HCEC 1CT (cell line): ENCODE data around the gene CPO.
A peak's percentile ranks its signal among the peaks of the same experiment; 100 is the strongest.
"Not testable (repeated sequence)": the region's sequence is repeated elsewhere in the genome, so short reads cannot be mapped to it uniquely, and the experiment has no call there.

Experiments used
- DNase-seq: peaks from one replicate; pipeline ENCODE4 v3.0.0-alpha.2; 2017

CPO gene, protein sequence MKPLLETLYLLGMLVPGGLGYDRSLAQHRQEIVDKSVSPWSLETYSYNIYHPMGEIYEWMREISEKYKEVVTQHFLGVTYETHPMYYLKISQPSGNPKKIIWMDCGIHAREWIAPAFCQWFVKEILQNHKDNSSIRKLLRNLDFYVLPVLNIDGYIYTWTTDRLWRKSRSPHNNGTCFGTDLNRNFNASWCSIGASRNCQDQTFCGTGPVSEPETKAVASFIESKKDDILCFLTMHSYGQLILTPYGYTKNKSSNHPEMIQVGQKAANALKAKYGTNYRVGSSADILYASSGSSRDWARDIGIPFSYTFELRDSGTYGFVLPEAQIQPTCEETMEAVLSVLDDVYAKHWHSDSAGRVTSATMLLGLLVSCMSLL

GRCh38 chr2:206939340-206939739 lies at the start of gene CPO:
TSS of gene CPO (plus strand) at chr2:206939518. CDS start at chr2:206939600, 82 bp downstream.
- no peak for DNase-seq

GRCh38 chr2:206890179-206890578 lies 49.1 kb upstream of the CPO start:
- no peak for DNase-seq

- DNase-seq: no peak
Measured at GRCh38 chr2:206890926-206891325, 48.4 kb upstream of the CPO start.

DNA sequence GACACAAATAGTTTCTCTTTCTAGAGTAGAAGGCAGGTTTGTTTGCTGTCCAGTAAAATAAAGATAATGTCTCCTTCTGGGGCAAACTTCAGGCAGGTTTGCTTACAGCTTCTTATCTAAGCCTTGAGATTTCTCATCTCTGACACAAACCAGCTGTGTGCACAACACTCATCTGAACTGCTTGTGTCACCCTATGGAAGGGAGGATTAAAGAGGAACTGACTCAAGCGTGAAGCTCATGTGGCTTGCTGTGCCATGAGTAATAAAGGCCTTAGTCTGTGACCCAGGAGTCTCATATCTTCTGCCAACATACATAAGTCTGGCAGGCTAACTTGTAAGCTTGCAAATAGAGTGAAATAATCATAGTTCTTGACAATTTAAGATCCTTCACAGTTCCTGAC lies 24.2 kb upstream of the CPO start:
- peak; percentile 97 for DNase-seq

DNA sequence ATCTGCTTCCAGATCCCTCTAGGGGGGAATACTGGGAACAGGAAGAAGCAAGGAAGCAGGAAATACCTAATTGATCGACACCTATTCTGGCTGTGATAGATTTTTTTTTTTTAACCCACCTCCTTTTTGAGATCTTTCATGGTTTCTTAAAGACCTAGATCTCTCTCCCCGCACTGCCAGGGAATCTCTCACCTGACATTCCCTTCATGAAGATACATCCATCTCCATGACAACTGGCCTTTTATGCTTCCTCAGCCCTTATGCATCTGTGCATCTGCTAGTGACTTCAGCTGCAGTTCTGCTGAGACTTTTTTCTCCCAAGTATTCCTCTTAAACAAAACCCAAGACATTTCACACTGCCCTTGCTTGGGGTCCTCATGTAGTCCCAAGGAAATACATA lies 21.1 kb upstream of the CPO start:
- DNase-seq: no peak

GRCh38 chr2:206920310-206920709 lies 19.0 kb upstream of the CPO start:
- no peak for DNase-seq

DNA sequence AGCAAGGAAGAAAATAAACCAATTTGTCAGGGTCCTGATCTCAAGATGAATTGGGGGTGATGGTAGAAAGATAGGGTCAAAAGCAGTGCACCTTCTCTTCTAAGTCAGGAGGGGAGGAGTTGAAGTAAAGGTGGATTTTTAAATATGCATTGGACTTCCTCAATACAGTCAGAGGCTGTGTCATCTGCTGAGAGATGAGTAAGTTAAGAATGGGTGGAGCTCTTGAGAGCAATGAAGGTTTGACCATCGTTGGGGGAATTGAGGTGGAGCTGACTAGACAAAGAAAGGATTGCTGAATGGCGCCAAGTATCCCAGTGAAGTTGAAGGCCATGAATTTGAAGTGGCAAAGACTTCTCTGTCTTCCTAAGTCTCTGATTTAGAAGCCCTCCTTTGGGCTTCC lies 18.4 kb upstream of the CPO start:
- no peak for DNase-seq

GRCh38 chr2:206921529-206921928 lies 17.8 kb upstream of the CPO start:
- DNase-seq: no peak

GRCh38 chr2:206935991-206936842 lies 3.1 kb upstream of the CPO start:
- DNase-seq: no peak

- no peak for DNase-seq
Measured at GRCh38 chr2:206936843-206937230, 2.5 kb upstream of the CPO start.

- DNase-seq: no peak
Measured at GRCh38 chr2:206937555-206937954, 1.8 kb upstream of the CPO start.

DNA sequence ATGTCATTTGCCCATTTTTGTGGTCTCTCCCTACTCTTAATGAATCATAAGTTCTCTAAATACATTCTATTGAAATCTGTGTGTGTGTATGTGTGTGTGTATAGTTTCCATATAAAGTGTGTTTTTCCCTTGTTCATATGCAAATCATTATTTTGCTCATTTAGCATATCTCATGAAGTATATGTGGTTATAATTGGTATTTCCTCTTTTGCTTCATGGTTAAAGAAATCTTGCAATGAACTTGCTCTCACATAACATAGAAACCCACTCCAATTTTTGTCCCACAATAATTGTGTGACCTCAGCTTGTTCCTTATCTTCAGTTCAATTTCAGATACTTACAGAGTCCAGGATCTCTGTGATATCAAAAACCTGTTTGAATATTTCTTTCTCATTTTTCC lies 1.2 kb downstream of the CPO start:
- DNase-seq: no peak

GRCh38 chr2:206942592-206943478 lies 3.5 kb downstream of the CPO start:
- no peak for DNase-seq

DNA sequence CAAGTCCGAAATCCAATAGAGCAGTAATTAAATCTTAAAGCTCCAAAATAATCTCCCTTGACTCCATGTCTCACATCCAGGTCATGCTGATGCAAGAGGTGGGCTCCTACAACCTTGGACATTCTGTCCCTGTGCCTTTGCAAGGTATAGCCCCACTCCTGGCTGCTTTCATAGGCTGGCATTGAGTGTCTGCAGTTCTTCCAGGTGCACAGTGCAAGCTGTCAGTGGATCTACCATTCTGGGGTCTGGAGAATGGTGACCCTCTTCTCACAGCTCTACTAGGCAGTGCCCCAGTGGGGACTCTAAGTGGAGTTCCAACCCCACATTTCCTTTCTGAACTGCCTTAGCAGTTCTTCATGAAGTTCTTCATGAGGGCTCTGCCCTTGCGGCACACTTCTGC lies 14.1 kb downstream of the CPO start:
- not testable (repeated sequence) for DNase-seq

DNA sequence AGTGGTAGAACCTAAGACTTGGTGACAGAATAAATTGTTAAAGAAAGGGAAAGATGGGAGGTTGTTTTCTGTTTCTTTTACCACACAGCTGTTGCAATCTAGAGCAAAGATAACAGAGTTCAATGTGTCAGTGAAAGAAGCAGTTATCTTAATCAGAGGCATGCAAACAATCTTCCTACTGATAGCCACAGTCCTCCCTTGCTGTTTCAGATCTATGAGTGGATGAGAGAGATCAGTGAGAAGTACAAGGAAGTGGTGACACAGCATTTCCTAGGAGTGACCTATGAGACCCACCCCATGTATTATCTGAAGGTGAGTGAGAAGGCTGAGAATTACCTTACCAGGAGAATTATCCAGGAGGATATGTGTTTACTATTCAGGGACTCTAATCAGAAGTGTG lies 15.9 kb downstream of the CPO start:
- DNase-seq: no peak

GRCh38 chr2:206958261-206958660 lies 18.9 kb downstream of the CPO start:
- DNase-seq: no peak

GRCh38 chr2:206962966-206963365 lies 23.6 kb downstream of the CPO start:
- DNase-seq: no peak

GRCh38 chr2:206968134-206969086 lies 29.1 kb downstream of the CPO start:
- no peak for DNase-seq

GRCh38 chr2:206969192-206969591 lies 29.9 kb downstream of the CPO start:
- no peak for DNase-seq

DNA sequence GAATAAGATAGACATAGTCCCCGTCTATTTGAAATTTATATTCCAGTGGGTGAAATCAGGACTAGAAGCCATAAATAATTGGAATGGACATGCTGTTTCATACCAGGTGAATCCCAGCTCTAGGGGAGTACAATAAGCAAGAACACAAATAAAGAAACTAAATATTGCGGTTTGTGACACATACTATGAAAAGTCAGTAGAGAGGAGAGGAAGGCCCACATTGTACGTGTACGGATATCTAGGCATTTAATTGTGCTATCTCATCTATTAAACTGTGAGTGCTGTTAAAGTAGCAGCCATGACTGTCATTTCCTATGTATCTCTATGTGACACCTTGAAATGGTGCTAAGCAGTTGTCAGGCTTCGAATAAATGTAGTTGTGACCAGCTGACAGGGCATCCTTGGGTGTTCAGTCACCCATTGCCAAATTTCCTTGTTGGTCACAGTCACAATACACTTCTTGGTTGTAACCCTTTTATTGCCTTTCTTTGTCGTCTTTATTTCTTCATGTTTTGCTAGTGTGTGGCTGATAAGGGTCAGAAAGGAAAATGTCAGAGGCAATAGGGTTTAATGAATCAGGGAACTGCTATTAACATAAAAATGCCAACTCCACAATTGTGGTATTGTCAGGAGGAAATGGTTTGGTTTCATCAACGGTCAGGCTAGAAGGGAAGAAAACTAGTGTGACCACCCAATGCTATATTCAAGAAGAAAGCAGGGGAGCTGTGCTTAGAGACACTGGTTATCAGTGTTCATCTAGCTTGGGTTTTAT lies 31.5 kb downstream of the CPO start:
- no peak for DNase-seq

DNA sequence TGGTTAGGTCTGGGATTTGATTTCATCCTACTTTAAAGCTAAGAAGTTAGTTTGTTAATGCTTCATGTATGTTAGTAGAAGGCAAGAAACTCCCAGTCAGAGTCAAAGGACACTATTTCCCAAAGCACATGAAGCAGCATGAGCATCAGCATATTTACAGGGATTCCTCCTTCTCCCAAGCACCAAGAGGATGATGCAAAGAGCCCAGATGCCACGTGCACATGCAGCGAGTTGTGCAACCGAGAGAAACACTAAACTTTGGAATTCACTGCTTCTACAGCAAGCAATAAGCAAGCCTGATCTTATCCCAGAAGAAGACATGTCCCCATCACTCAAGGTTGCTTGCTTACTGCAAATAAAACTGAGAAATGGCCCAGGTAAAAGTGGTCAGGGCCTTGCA lies 32.5 kb downstream of the CPO start:
- DNase-seq: peak; percentile 23
